DOHH2 (cell line): ENCODE measurements around the gene FGF22.

Experiments
- H3F3A ChIP-seq: fragments of 200-600 bp; sonication (generic), shearing (Covaris generic); 2 replicates; pipeline ENCODE4 v1.6.0; 2016; ENCODE audit warnings: antibody characterized with exemption, mild to moderate bottlenecking; ENCODE audit not compliant: control insufficient read depth, insufficient read depth
- H3K27ac ChIP-seq: fragments of 200-600 bp; sonication (generic); 2 replicates; pipeline ENCODE4 v1.5.1; 2014; ENCODE audit warnings: low read depth, mild to moderate bottlenecking, low read length, moderate library complexity
- H3K27me3 ChIP-seq: fragments of 200-600 bp; sonication (generic); 2 replicates; pipeline ENCODE4 v1.6.1; 2014; ENCODE audit warnings: mild to moderate bottlenecking, low read length, mixed read lengths; ENCODE audit not compliant: control insufficient read depth
- H3K36me3 ChIP-seq: fragments of 200-600 bp; sonication (generic); 2 replicates; pipeline ENCODE4 v1.6.1; 2014; ENCODE audit warnings: mild to moderate bottlenecking, low read length, moderate library complexity, mixed read lengths; ENCODE audit not compliant: control insufficient read depth
- H3K4me1 ChIP-seq: fragments of 200-600 bp; sonication (generic); 2 replicates; pipeline ENCODE4 v1.6.1; 2014; ENCODE audit warnings: mild to moderate bottlenecking, low read length, mixed read lengths; ENCODE audit not compliant: control insufficient read depth
- H3K4me2 ChIP-seq: fragments of 200-600 bp; sonication (generic); 2 replicates; pipeline ENCODE4 v1.6.0; 2014; ENCODE audit warnings: mild to moderate bottlenecking, low read length, moderate library complexity
- H3K4me3 ChIP-seq: fragments of 200-600 bp; sonication (generic); 2 replicates; pipeline ENCODE4 v1.5.1; 2014; ENCODE audit warnings: mild to moderate bottlenecking, low read length, mixed read lengths
- H3K79me2 ChIP-seq: fragments of 200-600 bp; sonication (generic); 2 replicates; pipeline ENCODE4 v1.6.1; 2014; ENCODE audit warnings: mild to moderate bottlenecking, low read length, mixed read lengths; ENCODE audit not compliant: control insufficient read depth
- H3K9me2 ChIP-seq: fragments of 200-600 bp; sonication (generic); replicated peaks from 2 replicates; pipeline ENCODE4 v1.6.1; 2014; ENCODE audit warnings: mild to moderate bottlenecking, low read length, mixed read lengths; ENCODE audit not compliant: control insufficient read depth
- H3K9me3 ChIP-seq: fragments of 200-600 bp; sonication (generic); 2 replicates; pipeline ENCODE4 v1.6.1; 2014; ENCODE audit warnings: antibody characterized with exemption, low read length, mixed read lengths; ENCODE audit not compliant: control insufficient read depth, insufficient read depth
- H4K20me1 ChIP-seq: fragments of 200-600 bp; sonication (generic); 2 replicates; pipeline ENCODE4 v1.6.0; 2014; ENCODE audit warnings: low read depth, mild to moderate bottlenecking, antibody characterized with exemption, low read length, moderate library complexity; ENCODE audit not compliant: control insufficient read depth, insufficient read depth
- EZH2phosphoT487 ChIP-seq: fragments of 200-600 bp; sonication (generic); IDR thresholded peaks from 2 replicates; pipeline ENCODE4 v1.6.1; 2017; ENCODE audit warnings: borderline replicate concordance, mild to moderate bottlenecking, antibody characterized with exemption, low read length, moderate library complexity, mixed read lengths
- TF ChIP-seq, protein P1 (sequence below): fragments of 200-600 bp; sonication (generic); IDR thresholded peaks from one replicate; pipeline ENCODE4 v1.5.1; 2014; ENCODE audit warnings: antibody characterized with exemption, mild to moderate bottlenecking, low read depth, low read length; ENCODE audit not compliant: poor library complexity, severe bottlenecking

FGF22 gene

DNA sequence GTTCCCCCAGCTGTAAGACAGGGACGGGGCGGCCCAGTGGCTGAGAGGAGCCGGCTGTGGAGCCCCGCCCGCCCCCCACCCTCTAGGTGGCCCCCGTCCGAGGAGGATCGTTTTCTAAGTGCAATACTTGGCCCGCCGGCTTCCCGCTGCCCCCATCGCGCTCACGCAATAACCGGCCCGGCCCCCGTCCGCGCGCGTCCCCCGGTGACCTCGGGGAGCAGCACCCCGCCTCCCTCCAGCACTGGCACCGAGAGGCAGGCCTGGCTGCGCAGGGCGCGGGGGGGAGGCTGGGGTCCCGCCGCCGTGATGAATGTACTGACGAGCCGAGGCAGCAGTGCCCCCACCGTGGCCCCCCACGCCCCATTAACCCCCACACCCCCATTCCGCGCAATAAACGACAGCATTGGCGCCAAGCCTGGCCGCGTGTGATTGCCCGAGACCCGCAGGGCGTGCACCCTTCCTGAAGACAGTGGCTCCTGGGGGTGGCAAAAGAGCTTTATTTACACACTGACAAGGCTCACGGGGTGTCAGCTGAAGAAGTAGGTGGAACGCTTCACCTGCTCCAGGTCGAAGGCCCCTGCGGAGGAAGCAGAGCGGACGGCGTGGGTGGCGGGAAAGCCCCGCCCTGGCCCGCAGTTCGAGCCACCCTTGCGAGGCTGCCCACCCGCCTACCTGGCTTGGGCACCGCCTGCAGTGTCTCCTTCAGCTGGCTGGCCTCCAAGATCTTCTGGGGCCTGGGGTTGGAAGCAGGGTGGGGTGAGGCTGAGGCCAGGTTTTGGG, 22.7 kb upstream of the FGF22 start:
- peaks cover 39% of the 10 kb centered on the region for H3K36me3 ChIP-seq
- H3K9me2 ChIP-seq = no peaks in the 10 kb centered on the region
- no peak overlapping the region for H3K27ac ChIP-seq
- H3K79me2 ChIP-seq = no peaks in the 10 kb centered on the region
- H3K4me2 ChIP-seq = no peak overlapping the region
- no peak overlapping the region for H3K4me3 ChIP-seq
- no peaks in the 10 kb centered on the region for H3K4me1 ChIP-seq
- no peaks in the 10 kb centered on the region for H3K9me3 ChIP-seq
- no peaks in the 10 kb centered on the region for H3F3A ChIP-seq
- no peaks in the 10 kb centered on the region for H4K20me1 ChIP-seq
- no peak for TF ChIP-seq EZH2phosphoT487
- TF ChIP-seq, protein P1, sequence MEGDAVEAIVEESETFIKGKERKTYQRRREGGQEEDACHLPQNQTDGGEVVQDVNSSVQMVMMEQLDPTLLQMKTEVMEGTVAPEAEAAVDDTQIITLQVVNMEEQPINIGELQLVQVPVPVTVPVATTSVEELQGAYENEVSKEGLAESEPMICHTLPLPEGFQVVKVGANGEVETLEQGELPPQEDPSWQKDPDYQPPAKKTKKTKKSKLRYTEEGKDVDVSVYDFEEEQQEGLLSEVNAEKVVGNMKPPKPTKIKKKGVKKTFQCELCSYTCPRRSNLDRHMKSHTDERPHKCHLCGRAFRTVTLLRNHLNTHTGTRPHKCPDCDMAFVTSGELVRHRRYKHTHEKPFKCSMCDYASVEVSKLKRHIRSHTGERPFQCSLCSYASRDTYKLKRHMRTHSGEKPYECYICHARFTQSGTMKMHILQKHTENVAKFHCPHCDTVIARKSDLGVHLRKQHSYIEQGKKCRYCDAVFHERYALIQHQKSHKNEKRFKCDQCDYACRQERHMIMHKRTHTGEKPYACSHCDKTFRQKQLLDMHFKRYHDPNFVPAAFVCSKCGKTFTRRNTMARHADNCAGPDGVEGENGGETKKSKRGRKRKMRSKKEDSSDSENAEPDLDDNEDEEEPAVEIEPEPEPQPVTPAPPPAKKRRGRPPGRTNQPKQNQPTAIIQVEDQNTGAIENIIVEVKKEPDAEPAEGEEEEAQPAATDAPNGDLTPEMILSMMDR = no peak
- H3K27me3 ChIP-seq = no peaks in the 10 kb centered on the region

DNA sequence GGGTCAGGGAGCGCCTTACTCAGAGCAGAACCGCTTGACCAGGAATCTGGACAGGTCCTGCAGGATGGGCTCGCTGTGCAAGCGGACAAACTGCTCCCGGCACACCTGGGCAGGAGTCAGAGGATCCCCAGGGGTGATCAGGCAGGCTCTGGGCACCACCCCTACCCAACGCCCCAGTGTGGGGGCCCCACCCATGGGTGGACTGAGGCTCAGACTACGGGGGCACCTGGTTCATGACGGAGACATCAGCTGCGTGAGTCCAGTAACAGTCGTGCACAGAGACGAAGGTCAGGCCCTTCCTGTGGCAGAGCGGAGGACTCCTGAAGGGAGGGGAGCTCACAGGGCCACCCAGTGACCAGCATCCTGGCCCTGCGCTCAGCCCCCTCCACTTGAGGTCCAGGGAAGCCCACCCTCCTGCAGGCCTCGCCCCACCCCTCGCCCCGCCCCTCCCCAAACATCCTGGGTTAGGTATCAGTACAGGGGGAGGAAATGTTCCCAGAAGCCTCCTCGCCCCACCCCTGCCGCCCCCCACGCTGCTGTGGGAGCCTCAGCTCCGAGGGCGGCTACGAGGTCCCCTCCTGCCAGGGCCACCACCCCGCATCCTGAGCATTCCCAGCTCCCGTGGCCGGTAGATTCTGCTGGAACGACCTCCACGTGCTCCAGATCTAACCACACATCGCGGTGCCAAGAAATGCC, 22.0 kb upstream of the FGF22 start:
- H4K20me1 ChIP-seq = no peaks in the 10 kb centered on the region
- no peak overlapping the region for H3K4me3 ChIP-seq
- H3K9me3 ChIP-seq = no peaks in the 10 kb centered on the region
- H3K36me3 ChIP-seq = peaks cover 40% of the 10 kb centered on the region
- H3K9me2 ChIP-seq = no peaks in the 10 kb centered on the region
- H3K4me2 ChIP-seq = no peak overlapping the region
- H3K27me3 ChIP-seq = no peaks in the 10 kb centered on the region
- H3K27ac ChIP-seq = no peak overlapping the region
- TF ChIP-seq EZH2phosphoT487 = no peak
- TF ChIP-seq, protein P1 = no peak
- H3F3A ChIP-seq = no peaks in the 10 kb centered on the region
- no peaks in the 10 kb centered on the region for H3K4me1 ChIP-seq
- H3K79me2 ChIP-seq = no peaks in the 10 kb centered on the region

DNA sequence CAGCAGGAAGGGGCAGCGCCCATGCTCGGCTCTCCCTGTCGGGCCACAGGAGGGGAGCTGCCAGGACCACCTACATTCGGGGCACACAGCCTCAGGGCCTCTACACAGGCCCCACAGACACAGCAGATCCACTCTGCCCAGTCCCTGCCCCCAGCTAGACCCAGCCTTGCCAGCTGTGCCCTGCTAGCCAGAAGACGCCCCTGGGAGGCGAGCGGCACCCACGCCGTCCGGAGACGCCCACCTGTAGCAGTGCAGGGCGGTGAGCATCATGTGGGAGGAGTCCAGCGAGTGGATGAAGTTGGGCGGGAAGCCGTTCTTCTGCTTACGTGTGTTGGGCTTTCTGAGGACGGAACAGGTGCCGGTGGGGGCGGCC, 21.4 kb upstream of the FGF22 start:
- Histone ChIP-seq H3K4me3 (no peak overlapping the region), H3K4me2 (no peak overlapping the region), H3K4me1 (no peaks in the 10 kb centered on the region), H3K36me3 (peaks cover 40% of the 10 kb centered on the region), H3K9me2 (no peaks in the 10 kb centered on the region), H3K27ac (no peak overlapping the region), H3K9me3 (no peaks in the 10 kb centered on the region), H4K20me1 (no peaks in the 10 kb centered on the region), H3K27me3 (no peaks in the 10 kb centered on the region), H3K79me2 (no peaks in the 10 kb centered on the region), H3F3A (no peaks in the 10 kb centered on the region)
- TF ChIP-seq, protein P1 = no peak
- TF ChIP-seq EZH2phosphoT487 = no peak
